Urothelium cell line (cell line): ENCODE results near the gene ZNF773.

Experiments
- DNase-seq: peaks from one replicate; pipeline ENCODE4 v3.0.0; 2011; ENCODE audit warnings: low spot score, mixed read lengths
- FAIRE-seq: peaks from 2 replicates; lab custom pipeline; 2011; peaks lifted over from hg19 to GRCh38; lab: Jason Lieb, UNC

ZNF773 gene

GRCh38 chr19:57557659-57558058 lies 57.9 kb downstream of the ZNF773 start:
- FAIRE-seq (no peak), DNase-seq (no peak)
